IPS DF 6.9 (cell line): ENCODE measurements around the gene PHKA1.
"Not testable (repeated sequence)": the region's sequence is repeated elsewhere in the genome, so short reads cannot be mapped to it uniquely, and the experiment has no call there.

ENCODE experiments used
- DNase-seq: peaks from one replicate; pipeline ENCODE4 v3.0.0-alpha.2; 2013; ENCODE audit warnings: low read depth, low spot score
- H3K27ac ChIP-seq: one replicate; pipeline ENCODE4 v1.5.1; 2013; ENCODE audit warnings: low read length, control low read depth
- H3K27me3 ChIP-seq: 2 replicates; pipeline ENCODE4 v1.6.1; 2013; ENCODE audit warnings: mild to moderate bottlenecking, low read length; ENCODE audit not compliant: control insufficient read depth, insufficient read depth
- H3K36me3 ChIP-seq: 2 replicates; pipeline ENCODE4 v1.6.1; 2013; ENCODE audit warnings: low read length; ENCODE audit not compliant: control insufficient read depth, insufficient read depth
- H3K4me1 ChIP-seq: 2 replicates; pipeline ENCODE4 v1.6.1; 2013; ENCODE audit warnings: low read length; ENCODE audit not compliant: control insufficient read depth, insufficient read depth
- H3K4me3 ChIP-seq: 2 replicates; pipeline ENCODE4 v1.5.1; 2013; ENCODE audit warnings: mild to moderate bottlenecking, low read length
- H3K9me3 ChIP-seq: 2 replicates; pipeline ENCODE4 v1.6.1; 2013; ENCODE audit warnings: low read length, inconsistent platforms; ENCODE audit not compliant: control insufficient read depth, insufficient read depth
- WGBS: extraction: QIAGEN DNeasy Blood & Tissue Kit; methylation state at CpG from one replicate; pipeline ENCODE4 v1.1.7; 2013; ENCODE audit warnings: mixed read lengths, missing lambda C conversion rate; ENCODE audit not compliant: insufficient read length, insufficient coverage; 5-methylcytosine and 5-hydroxymethylcytosine counted together

Gene PHKA1

GRCh38 chrX:72713599-72714477, at the start of gene PHKA1:
Gene PHKA1 (minus strand): TSS chrX:72714306. CDS start chrX:72713880, 426 bp downstream.
- H3K4me3 ChIP-seq, result peak within 1 kb of the TSS; percentile 33; the same call in 1 of the 2 replicates
- not testable (repeated sequence) for H3K27me3 ChIP-seq, H3K9me3 ChIP-seq, DNase-seq, H3K36me3 ChIP-seq, H3K4me1 ChIP-seq, H3K27ac ChIP-seq
- WGBS, result no CpG with 5 or more reads among the region's 80 CpGs

GRCh38 chrX:72760454-72760853, 46.3 kb upstream of the PHKA1 start:
- H3K27me3 ChIP-seq, H3K4me3 ChIP-seq, DNase-seq, H3K27ac ChIP-seq, H3K36me3 ChIP-seq, H3K9me3 ChIP-seq, H3K4me1 ChIP-seq: not testable (repeated sequence)
- no CpG with 5 or more reads among the region's 9 CpGs for WGBS

GRCh38 chrX:72748545-72748944, 34.4 kb upstream of the PHKA1 start:
- not testable (repeated sequence) for H3K9me3 ChIP-seq, H3K4me1 ChIP-seq, H3K27me3 ChIP-seq, DNase-seq, H3K36me3 ChIP-seq, H3K27ac ChIP-seq, H3K4me3 ChIP-seq
- WGBS, result no CpG with 5 or more reads among the region's 3 CpGs

GRCh38 chrX:72745546-72745945, 31.4 kb upstream of the PHKA1 start:
- H3K27ac ChIP-seq, H3K27me3 ChIP-seq, H3K4me1 ChIP-seq, H3K36me3 ChIP-seq, H3K9me3 ChIP-seq, H3K4me3 ChIP-seq, DNase-seq: not testable (repeated sequence)
- no CpG with 5 or more reads among the region's 7 CpGs for WGBS

- Histone ChIP-seq H3K4me1 (no peaks in the 10 kb centered on the region), H3K4me3 (no peak overlapping the region), H3K9me3 (no peaks in the 10 kb centered on the region), H3K36me3 (no peaks in the 10 kb centered on the region), H3K27ac (no peak overlapping the region), H3K27me3 (no peaks in the 10 kb centered on the region)
- DNase-seq, result no peak
- WGBS, result no CpG with 5 or more reads among the region's 1 CpG
These were observed 21.5 kb upstream of the PHKA1 start for GRCh38 chrX:72735561-72735960.

GRCh38 chrX:72733636-72734035, 19.5 kb upstream of the PHKA1 start:
- H3K4me1 ChIP-seq, H3K27me3 ChIP-seq, H3K4me3 ChIP-seq, H3K27ac ChIP-seq, DNase-seq, H3K36me3 ChIP-seq, H3K9me3 ChIP-seq: not testable (repeated sequence)
- no CpG with 5 or more reads among the region's 8 CpGs for WGBS

GRCh38 chrX:72727846-72728245, 13.7 kb upstream of the PHKA1 start:
- no peaks in the 10 kb centered on the region for H3K9me3 ChIP-seq
- DNase-seq, result no peak
- no peaks in the 10 kb centered on the region for H3K4me1 ChIP-seq
- WGBS, result no CpG with 5 or more reads among the region's 7 CpGs
- no peaks in the 10 kb centered on the region for H3K27me3 ChIP-seq
- H3K4me3 ChIP-seq, result no peak overlapping the region
- no peak overlapping the region for H3K27ac ChIP-seq
- no peaks in the 10 kb centered on the region for H3K36me3 ChIP-seq

GRCh38 chrX:72716766-72717165, 2.7 kb upstream of the PHKA1 start:
- WGBS, result no CpG with 5 or more reads among the region's 5 CpGs
- H3K9me3 ChIP-seq, result no peaks in the 10 kb centered on the region
- H3K4me3 ChIP-seq, result no peak overlapping the region
- DNase-seq, result no peak
- no peaks in the 10 kb centered on the region for H3K36me3 ChIP-seq
- H3K27ac ChIP-seq, result no peak overlapping the region
- H3K4me1 ChIP-seq, result no peaks in the 10 kb centered on the region
- H3K27me3 ChIP-seq, result no peaks in the 10 kb centered on the region

GRCh38 chrX:72715546-72715945, 1.4 kb upstream of the PHKA1 start:
- Histone ChIP-seq H3K27ac (no peak overlapping the region), H3K9me3 (no peaks in the 10 kb centered on the region), H3K36me3 (no peaks in the 10 kb centered on the region), H3K27me3 (no peaks in the 10 kb centered on the region), H3K4me3 (no peak overlapping the region), H3K4me1 (no peaks in the 10 kb centered on the region)
- WGBS, result no CpG with 5 or more reads among the region's 12 CpGs
- no peak for DNase-seq

GRCh38 chrX:72714478-72714916, 391 bp upstream of the PHKA1 start:
- H3K9me3 ChIP-seq, result no peaks in the 10 kb centered on the region
- DNase-seq, result peak; percentile 18
- no peaks in the 10 kb centered on the region for H3K36me3 ChIP-seq
- H3K4me3 ChIP-seq, result peak overlapping the region; percentile 33; the same call in 1 of the 2 replicates
- no peaks in the 10 kb centered on the region for H3K4me1 ChIP-seq
- WGBS, result no CpG with 5 or more reads among the region's 13 CpGs
- H3K27me3 ChIP-seq, result no peaks in the 10 kb centered on the region
- H3K27ac ChIP-seq, result no peak overlapping the region

- Histone ChIP-seq H3K36me3 (no peaks in the 10 kb centered on the region), H3K4me3 (no peak overlapping the region), H3K27ac (no peak overlapping the region), H3K4me1 (no peaks in the 10 kb centered on the region), H3K9me3 (no peaks in the 10 kb centered on the region), H3K27me3 (no peaks in the 10 kb centered on the region)
- WGBS, result no CpG with 5 or more reads among the region's 3 CpGs
- no peak for DNase-seq
These were observed 976 bp downstream of the PHKA1 start for GRCh38 chrX:72713130-72713529.
